IMR-90 (cell line): Measurements from ENCODE around the gene VAMP5. TPM values are rescaled to one million over a fixed set of nuclear protein-coding genes. Genes with fewer than 3 reads are reported as not detected.

Experiments
- ATAC-seq: fragments of 200-7000 bp; cut with Tn5 transposase; 2 replicates; pipeline ENCODE4 v1.9.1; 2020; ENCODE audit warnings: low read depth, mild to moderate bottlenecking, moderate library complexity
- BruUV-seq: library from RNA; stranded (reverse); fragments of 400-500 nt; replicated peaks from 2 replicates; lab custom pipeline; 2021; lab: Mats Ljungman, UMichigan
- CTCF ChIA-PET: fragments of 300-600 bp; formaldehyde crosslinking; extraction: SDS; loops from one replicate; lab custom pipeline; 2021; ENCODE audit warnings: antibody characterized with exemption; lab: Yijun Ruan, JAX
- POLR2A ChIA-PET: fragments of 300-600 bp; sonication (Branson Sonifier 250); formaldehyde crosslinking; loops from one replicate; lab custom pipeline; 2022; ENCODE audit warnings: antibody characterized with exemption; ENCODE audit not compliant: unreplicated experiment; lab: Charles Lee
- DNase-seq: peaks from one replicate; pipeline ENCODE4 v3.0.0; 2013
- H2AFZ ChIP-seq: replicated peaks from 2 replicates; pipeline ENCODE3; 2013; ENCODE audit warnings: low read length, mild to moderate bottlenecking; ENCODE audit not compliant: poor library complexity
- H2AK5ac ChIP-seq: 2 replicates; pipeline ENCODE4 v1.6.1; 2013; ENCODE audit warnings: low read depth, low read length, inconsistent platforms
- H2AK9ac ChIP-seq: replicated peaks from 2 replicates; pipeline ENCODE3; 2013; ENCODE audit warnings: mild to moderate bottlenecking, low read depth, low read length, moderate library complexity; ENCODE audit not compliant: poor library complexity
- H2BK120ac ChIP-seq: 2 replicates; pipeline ENCODE4 v1.6.1; 2013; ENCODE audit warnings: low read depth, low read length, inconsistent platforms
- H2BK15ac ChIP-seq: 3 replicates; pipeline ENCODE4 v1.6.1; 2013; ENCODE audit warnings: low read depth, low read length, inconsistent platforms
- H2BK20ac ChIP-seq: 2 replicates; pipeline ENCODE4 v1.6.1; 2013; ENCODE audit warnings: low read depth, mild to moderate bottlenecking, inconsistent platforms, low read length, moderate library complexity
- H2BK5ac ChIP-seq: 2 replicates; pipeline ENCODE4 v1.6.1; 2013; ENCODE audit warnings: mild to moderate bottlenecking, low read depth, low read length, inconsistent platforms; ENCODE audit not compliant: poor library complexity, severe bottlenecking
- H3K14ac ChIP-seq: replicated peaks from 2 replicates; pipeline ENCODE4 v1.6.1; 2013; ENCODE audit warnings: low read depth, low read length, inconsistent platforms
- H3K18ac ChIP-seq: 2 replicates; pipeline ENCODE4 v1.6.1; 2013; ENCODE audit warnings: low read depth, low read length, control low read depth
- H3K23ac ChIP-seq: 2 replicates; pipeline ENCODE4 v1.6.1; 2013; ENCODE audit warnings: low read depth, low read length, inconsistent platforms
- H3K27ac ChIP-seq: 2 replicates; pipeline ENCODE4 v1.5.1; 2013; ENCODE audit warnings: mild to moderate bottlenecking, control low read depth, low read length; ENCODE audit not compliant: insufficient read depth
- H3K27me3 ChIP-seq: 2 replicates; pipeline ENCODE4 v1.6.1; 2013; ENCODE audit warnings: low read length; ENCODE audit not compliant: control insufficient read depth, insufficient read depth
- H3K36me3 ChIP-seq: 2 replicates; pipeline ENCODE4 v1.6.1; 2013; ENCODE audit warnings: low read length, mixed read lengths; ENCODE audit not compliant: control insufficient read depth, insufficient read depth
- H3K4ac ChIP-seq: 2 replicates; pipeline ENCODE4 v1.6.1; 2013; ENCODE audit warnings: low read depth, low read length, inconsistent platforms
- H3K4me1 ChIP-seq: 2 replicates; pipeline ENCODE4 v1.6.1; 2013; ENCODE audit warnings: low read length, mixed read lengths; ENCODE audit not compliant: control insufficient read depth, insufficient read depth
- H3K4me2 ChIP-seq: 2 replicates; pipeline ENCODE4 v1.6.1; 2013; ENCODE audit warnings: low read depth, mild to moderate bottlenecking, control low read depth, low read length, moderate library complexity
- H3K4me3 ChIP-seq: 2 replicates; pipeline ENCODE4 v1.5.1; 2013; ENCODE audit warnings: low read depth, mild to moderate bottlenecking, control low read depth, low read length, moderate library complexity; ENCODE audit not compliant: insufficient read depth
- H3K56ac ChIP-seq: 2 replicates; pipeline ENCODE4 v1.6.1; 2013; ENCODE audit warnings: low read length, inconsistent platforms; ENCODE audit not compliant: insufficient read depth; ENCODE audit errors: extremely low read depth
- H3K79me1 ChIP-seq, 2 experiments: 2 replicates each; pipeline ENCODE4 v1.6.1; 2013; ENCODE audit warnings: low read length in 2 of 2, inconsistent platforms in 1 of 2, low read depth in 1 of 2
- H3K9ac ChIP-seq: 2 replicates; pipeline ENCODE4 v1.6.1; 2013; ENCODE audit warnings: low read depth, low read length, control low read depth
- H3K9me1 ChIP-seq: 2 replicates; pipeline ENCODE4 v1.6.1; 2013; ENCODE audit warnings: low read length, inconsistent platforms; ENCODE audit not compliant: insufficient read depth
- H3K9me3 ChIP-seq: 2 replicates; pipeline ENCODE4 v1.6.1; 2013; ENCODE audit warnings: low read length; ENCODE audit not compliant: control insufficient read depth, insufficient read depth
- H4K20me1 ChIP-seq: 2 replicates; pipeline ENCODE4 v1.6.1; 2013; ENCODE audit warnings: low read length, inconsistent platforms; ENCODE audit not compliant: insufficient read depth
- H4K5ac ChIP-seq: 2 replicates; pipeline ENCODE4 v1.6.1; 2013; ENCODE audit warnings: mild to moderate bottlenecking, low read depth, low read length, control low read depth
- H4K8ac ChIP-seq, 2 experiments: 2 replicates each; pipeline ENCODE4 v1.6.1; 2013; ENCODE audit warnings: low read depth in 2 of 2, low read length in 2 of 2, control low read depth in 1 of 2, inconsistent platforms in 1 of 2
- H4K91ac ChIP-seq: 2 replicates; pipeline ENCODE4 v1.6.1; 2013; ENCODE audit warnings: low read depth, low read length, inconsistent platforms; ENCODE audit not compliant: insufficient read depth
- CTCF ChIP-seq: conservative IDR thresholded peaks from 2 replicates; pipeline ENCODE4 v1.5.1; 2012; ENCODE audit warnings: mild to moderate bottlenecking, low read depth, low read length, improper control_type of control experiment
- FOS ChIP-seq: fragments of 150-350 bp; IDR thresholded peaks from 2 replicates; pipeline ENCODE4 v1.6.1; 2016; ENCODE audit warnings: low read depth, low read length
- MAFK ChIP-seq: IDR thresholded peaks from 2 replicates; pipeline ENCODE4 v1.6.1; 2012; ENCODE audit warnings: low read depth, low read length, improper control_type of control experiment
- MXI1 ChIP-seq: IDR thresholded peaks from 2 replicates; pipeline ENCODE4 v1.6.1; 2012; ENCODE audit warnings: low read depth, mild to moderate bottlenecking, low read length, moderate library complexity, borderline replicate concordance
- RAD21 ChIP-seq: IDR thresholded peaks from 2 replicates; pipeline ENCODE4 v1.6.1; 2012; ENCODE audit warnings: low read length, improper control_type of control experiment
- RCOR1 ChIP-seq: IDR thresholded peaks from 2 replicates; pipeline ENCODE4 v1.6.1; 2012; ENCODE audit warnings: mild to moderate bottlenecking, low read length, improper control_type of control experiment; ENCODE audit not compliant: insufficient replicate concordance
- USF2 ChIP-seq: fragments of 150-350 bp; IDR thresholded peaks from 2 replicates; pipeline ENCODE4 v1.6.1; 2017; ENCODE audit warnings: mild to moderate bottlenecking, antibody characterized with exemption, low read length, low read depth
- WGBS, 2 experiments: methylation state at CpG; one replicate each; pipeline versions ENCODE4 v1.1.5 to v1.1.7; 2013; ENCODE audit warnings: missing lambda C conversion rate in 2 of 2; ENCODE audit not compliant: insufficient read length in 1 of 2; ENCODE audit errors: extremely low coverage in 2 of 2; 5-methylcytosine and 5-hydroxymethylcytosine counted together
- dilution Hi-C: fragments of 300-500 bp; cut with HindIII; formaldehyde crosslinking; loops from one replicate; pipeline ENCODE4 v1.14.3; 2018; ENCODE audit warnings: low sequenced_read_pairs; ENCODE audit not compliant: unreplicated experiment
- in situ Hi-C: fragments of 300-500 bp; cut with MboI; formaldehyde crosslinking; loops from 3 replicates; pipeline ENCODE4 v1.14.3; 2019; ENCODE audit warnings: low sequenced_read_pairs, inconsistent platforms, mixed read lengths
- intact Hi-C: fragments of 100-400 bp; cut with micrococcal nuclease; formaldehyde crosslinking; loops from 2 replicates; pipeline ENCODE4 v1.10.0; 2022
- polyA plus RNA-seq, 3 experiments: library from polyadenylated mRNA; depleted of rRNA; stranded (reverse); fragments of >200 nt; gene quantifications; 2 replicates each; pipeline ENCODE4 v1.2.3, GENCODE V29; 2012; ENCODE audit warnings: low replicate concordance in 1 of 3
- total RNA-seq: library from RNA; depleted of rRNA; stranded (reverse); fragments of >200 nt; gene quantifications from 2 replicates; pipeline ENCODE4 v1.2.3, GENCODE V29; 2012

VAMP5 gene
- total and polyA plus RNA-seq, 2 of the 4 experiments (the other 2 are of a cell fraction), result 13.8 to 103 TPM

- BruUV-seq, result no TSS peak
- in situ Hi-C loops, result loop anchor here (5.0 to 10.0 kb wide), 2 partner anchors 131 to 488 kb away; no protein-coding TSS in a partner anchor
Measured at GRCh38 chr2:85553184-85553583, 31.0 kb upstream of the VAMP5 start.

More at GRCh38 chr2:85553184-85553583, 31.0 kb upstream of the VAMP5 start:
- H3K4me1 ChIP-seq, result peaks cover 18% of the 10 kb centered on the region
- ChIA-PET POLR2A (interaction anchor here (5.1 kb wide), 1 partner anchor 13 kb away, joined by 42 read pairs; the partner anchor contains the start of gene MAT2A), CTCF (interaction anchor here (6.8 kb wide), 1 partner anchor 133 kb away, joined by 46 read pairs; the partner anchor contains the start of gene SH2D6)
- intact Hi-C loops, result loop anchor here (5.0 kb wide), 1 partner anchor 226 kb away; the partner anchor contains the start of gene TGOLN2
- no peak overlapping the region for H4K91ac ChIP-seq
- no peak for DNase-seq
- no peak overlapping the region for H3K4ac ChIP-seq
- H3K27me3 ChIP-seq, result no peaks in the 10 kb centered on the region
- no peaks in the 10 kb centered on the region for H4K20me1 ChIP-seq
- no CpG with 5 or more reads among the region's 6 CpGs for WGBS, 2 experiments
- no peak overlapping the region for H2BK5ac ChIP-seq
- H3K23ac ChIP-seq, result no peak overlapping the region
- H3K36me3 ChIP-seq, result peaks cover 46% of the 10 kb centered on the region
- H2AK9ac ChIP-seq, result no peak overlapping the region
- no peak overlapping the region for H4K8ac ChIP-seq
- H2BK15ac ChIP-seq, result no peak overlapping the region
- dilution Hi-C loops, result no loop called here
- H3K56ac ChIP-seq, result no peak overlapping the region
- no peak overlapping the region for H2AFZ ChIP-seq
- H3K9ac ChIP-seq, result no peak overlapping the region
- H3K9me1 ChIP-seq, result peaks cover 9% of the 10 kb centered on the region; the same call in 1 of the 2 replicates
- H3K9me3 ChIP-seq, result no peaks in the 10 kb centered on the region
- H3K14ac ChIP-seq, result no peak overlapping the region
- no peak overlapping the region for H3K27ac ChIP-seq
- H3K4me2 ChIP-seq, result no peak overlapping the region
- H2BK120ac ChIP-seq, result no peak overlapping the region
- no peak overlapping the region for H4K5ac ChIP-seq
- ATAC-seq, result no peak
- no peak overlapping the region for H3K4me3 ChIP-seq
- H3K18ac ChIP-seq, result no peak overlapping the region
- H2AK5ac ChIP-seq, result no peak overlapping the region
- peaks cover 13 to 50% of the 10 kb centered on the region in 2 experiments; a peak in 3 of 4 replicates for H3K79me1 ChIP-seq
- TF ChIP-seq CTCF, result no peak
- no peak for TF ChIP-seq MXI1
- no peak for TF ChIP-seq RCOR1
- TF ChIP-seq USF2, result no peak
- no peak for TF ChIP-seq RAD21
- TF ChIP-seq MAFK, result no peak
- TF ChIP-seq FOS, result no peak
- no peak overlapping the region for H2BK20ac ChIP-seq
